ENCODE data around the gene PTPRN.

Gene PTPRN

GRCh38 chr2:219354582-219354981 lies 45.4 kb upstream of the PTPRN start:
- H3K36me3 ChIP-seq (ENCODE audit: insufficient read depth, low read length): no peaks in the 10 kb centered on the region
- no peaks in the 10 kb centered on the region; the same call in 1 of the 2 replicates for H3K27me3 ChIP-seq (ENCODE audit: insufficient read depth, low read length)
- no peak overlapping the region for H2AFZ ChIP-seq (ENCODE audit: low read length)
- H3K9me3 ChIP-seq (ENCODE audit: low read length): no peaks in the 10 kb centered on the region
- no peak for TF ChIP-seq EZH2 (IDR thresholded peaks at IDR 0.05; ENCODE audit: borderline replicate concordance, low read length)
- TF ChIP-seq CTCF (IDR thresholded peaks at IDR 0.05; ENCODE audit: low read length): no peak
- H3K9me2 ChIP-seq (ENCODE audit: low read depth, low read length): no peaks in the 10 kb centered on the region
- no peaks in the 10 kb centered on the region for H4K20me1 ChIP-seq (ENCODE audit: insufficient read depth, low read length)
- no peak overlapping the region for H3K9ac ChIP-seq (ENCODE audit: low read length)
- no peak overlapping the region for H3K27ac ChIP-seq (ENCODE audit: low read depth, low read length, poor library complexity, severe bottlenecking)
- no peak overlapping the region for H3K4me2 ChIP-seq (ENCODE audit: low read length)
- no peaks in the 10 kb centered on the region for H3K4me1 ChIP-seq (ENCODE audit: insufficient read depth, low read length, severe bottlenecking)
- no peaks in the 10 kb centered on the region for H3K79me2 ChIP-seq (ENCODE audit: insufficient read depth, low read length)
- H3K4me3 ChIP-seq (ENCODE audit: low read depth, low read length, poor library complexity, severe bottlenecking): no peak overlapping the region
- no peaks in the 10 kb centered on the region for H3F3A ChIP-seq (ENCODE audit: insufficient read depth, low read length)

GRCh38 chr2:219353129-219353528 lies 43.9 kb upstream of the PTPRN start:
- H3K9me3 ChIP-seq (ENCODE audit: low read length): no peaks in the 10 kb centered on the region
- no peaks in the 10 kb centered on the region for H3K4me1 ChIP-seq (ENCODE audit: insufficient read depth, low read length, severe bottlenecking)
- H3F3A ChIP-seq (ENCODE audit: insufficient read depth, low read length): no peaks in the 10 kb centered on the region
- H3K9me2 ChIP-seq (ENCODE audit: low read depth, low read length): no peaks in the 10 kb centered on the region
- no peaks in the 10 kb centered on the region for H3K79me2 ChIP-seq (ENCODE audit: insufficient read depth, low read length)
- H2AFZ ChIP-seq (ENCODE audit: low read length): no peak overlapping the region
- H3K36me3 ChIP-seq (ENCODE audit: insufficient read depth, low read length): no peaks in the 10 kb centered on the region
- TF ChIP-seq CTCF (IDR thresholded peaks at IDR 0.05; ENCODE audit: low read length): no peak
- TF ChIP-seq EZH2 (IDR thresholded peaks at IDR 0.05; ENCODE audit: borderline replicate concordance, low read length): no peak
- no peak overlapping the region for H3K27ac ChIP-seq (ENCODE audit: low read depth, low read length, poor library complexity, severe bottlenecking)
- H3K4me3 ChIP-seq (ENCODE audit: low read depth, low read length, poor library complexity, severe bottlenecking): no peak overlapping the region
- H3K9ac ChIP-seq (ENCODE audit: low read length): no peak overlapping the region
- no peaks in the 10 kb centered on the region for H4K20me1 ChIP-seq (ENCODE audit: insufficient read depth, low read length)
- H3K4me2 ChIP-seq (ENCODE audit: low read length): no peak overlapping the region
- H3K27me3 ChIP-seq (ENCODE audit: insufficient read depth, low read length): no peaks in the 10 kb centered on the region

GRCh38 chr2:219352448-219353023 lies 43.3 kb upstream of the PTPRN start:
- Histone ChIP-seq H3K36me3 (ENCODE audit: insufficient read depth, low read length) (no peaks in the 10 kb centered on the region), H3K4me2 (ENCODE audit: low read length) (no peak overlapping the region)

More at GRCh38 chr2:219352448-219353023, 43.3 kb upstream of the PTPRN start:
- TF ChIP-seq CTCF (IDR thresholded peaks at IDR 0.05; ENCODE audit: low read length): peak; percentile 76
- no peak for TF ChIP-seq EZH2 (IDR thresholded peaks at IDR 0.05; ENCODE audit: borderline replicate concordance, low read length)
- Histone ChIP-seq H3K9me3 (ENCODE audit: low read length) (no peaks in the 10 kb centered on the region), H3K27ac (ENCODE audit: low read depth, low read length, poor library complexity, severe bottlenecking) (no peak overlapping the region), H3F3A (ENCODE audit: insufficient read depth, low read length) (no peaks in the 10 kb centered on the region), H3K4me3 (ENCODE audit: low read depth, low read length, poor library complexity, severe bottlenecking) (no peak overlapping the region), H2AFZ (ENCODE audit: low read length) (no peak overlapping the region), H3K9me2 (ENCODE audit: low read depth, low read length) (no peaks in the 10 kb centered on the region), H3K4me1 (ENCODE audit: insufficient read depth, low read length, severe bottlenecking) (no peaks in the 10 kb centered on the region), H3K79me2 (ENCODE audit: insufficient read depth, low read length) (no peaks in the 10 kb centered on the region), H3K27me3 (ENCODE audit: insufficient read depth, low read length) (no peaks in the 10 kb centered on the region), H4K20me1 (ENCODE audit: insufficient read depth, low read length) (no peaks in the 10 kb centered on the region), H3K9ac (ENCODE audit: low read length) (no peak overlapping the region)
